Measurements from ENCODE around the gene CTSL. TPM values are rescaled to one million over a fixed set of nuclear protein-coding genes. Genes with fewer than 3 reads are reported as not detected.
A peak's percentile ranks its signal among the peaks of the same experiment; 100 is the strongest.

CTSL gene
- polyA plus RNA-seq, 2 of the 4 experiments (the other 2 are of a cell fraction), result 725 to 902 TPM

DNA sequence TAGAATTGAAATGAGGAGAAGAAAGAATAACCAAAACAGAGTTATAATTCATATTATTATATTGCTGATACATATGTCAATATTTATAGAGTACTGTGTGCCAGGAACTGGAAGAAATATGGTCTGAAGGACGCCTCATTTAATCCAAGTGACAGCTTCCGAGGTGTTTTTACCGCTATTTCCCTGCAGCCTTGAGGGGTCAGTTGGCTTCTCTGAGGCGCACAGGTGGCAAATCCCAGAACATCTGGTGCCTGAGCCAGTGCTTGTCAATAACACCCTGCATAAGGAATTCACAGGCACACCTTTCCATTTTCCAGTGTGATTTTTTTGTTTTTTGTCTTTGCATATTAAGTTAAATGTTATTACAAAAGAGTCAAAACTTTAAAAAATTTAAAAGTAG, 43.3 kb upstream of the CTSL start:
- WGBS (ENCODE audit: missing lambda C conversion rate), result 85% methylated on average over 4 of the region's 4 CpGs
- ChIA-PET POLR2A (no interaction called here), CTCF (interaction anchor here (3.7 to 21.0 kb wide), 3 partner anchors 9 to 129 kb away, joined by 35 to 473 read pairs (median 43); partner anchors contain the start of gene CTSL)
- no peak for FAIRE-seq
- TF ChIP-seq EP300 (IDR thresholded peaks at IDR 0.05), result no peak
- TF ChIP-seq, protein P1, sequence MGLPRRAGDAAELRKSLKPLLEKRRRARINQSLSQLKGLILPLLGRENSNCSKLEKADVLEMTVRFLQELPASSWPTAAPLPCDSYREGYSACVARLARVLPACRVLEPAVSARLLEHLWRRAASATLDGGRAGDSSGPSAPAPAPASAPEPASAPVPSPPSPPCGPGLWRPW (IDR thresholded peaks at IDR 0.05), result no peak
- no peak for TF ChIP-seq SMC3 (IDR thresholded peaks at IDR 0.05)
- TF ChIP-seq MAZ (IDR thresholded peaks at IDR 0.05; ENCODE audit: borderline replicate concordance, low read depth, low read length), result no peak
- TF ChIP-seq HDAC2 (IDR thresholded peaks at IDR 0.05), result no peak
- no peak for TF ChIP-seq MAFK (IDR thresholded peaks at IDR 0.05; ENCODE audit: partially characterized antibody)
- no peak for TF ChIP-seq NFE2L2 (conservative IDR thresholded peaks at IDR 0.05; ENCODE audit: low read length)
- Histone ChIP-seq H3K4me3 (no peak overlapping the region), H3K4me2 (no peak overlapping the region), H3K27ac (no peak overlapping the region), H3K9me3 (no peaks in the 10 kb centered on the region), H3K4me1 (peaks cover 27% of the 10 kb centered on the region; the same call in 2 of the 3 replicates)
- no peak for ATAC-seq
- no peak for DNase-seq (ENCODE audit: low read depth in 1 of 2, low spot score in 1 of 2)

DNA sequence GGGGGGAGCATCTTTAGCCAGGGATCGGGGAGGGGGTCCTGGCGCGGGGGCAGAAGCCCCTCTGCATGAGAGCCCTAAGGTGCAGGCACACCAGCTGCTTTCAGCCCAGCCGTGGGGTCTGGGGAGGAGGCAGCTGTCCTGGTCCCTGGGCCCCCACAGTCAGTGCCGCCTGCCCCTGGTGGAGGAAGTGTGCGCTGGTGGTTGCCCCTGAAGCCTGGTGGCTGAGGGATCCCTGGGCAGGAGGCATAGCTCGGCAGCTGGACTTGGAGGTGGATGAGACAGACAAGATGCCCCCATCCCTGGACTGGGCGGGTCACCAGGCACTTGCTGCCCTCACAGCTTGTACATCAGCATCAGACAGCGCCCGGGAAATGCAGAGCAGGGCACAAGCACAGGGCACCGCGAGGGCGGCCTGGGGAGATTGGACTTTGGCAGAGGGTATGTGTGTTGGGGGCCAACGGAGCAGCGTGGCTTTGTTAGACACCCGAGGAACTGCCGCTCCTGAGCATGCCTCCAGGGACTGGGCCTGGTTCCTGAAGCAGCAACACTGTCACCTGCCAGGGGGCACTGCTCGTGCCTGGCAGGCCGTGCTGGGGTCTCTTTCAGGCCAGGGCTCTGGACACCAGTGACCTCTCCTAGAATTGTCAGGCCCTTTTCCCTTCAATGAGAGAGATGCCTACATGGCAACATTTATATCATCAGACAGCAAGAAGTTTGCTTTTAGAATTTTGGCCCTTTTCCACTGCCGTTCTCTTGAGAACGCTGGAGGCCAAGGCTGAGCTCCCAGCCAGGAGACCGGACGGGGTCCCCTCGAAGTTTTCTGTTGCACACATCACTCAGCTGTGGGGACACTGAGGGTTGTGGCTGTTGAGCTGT, 41.9 kb upstream of the CTSL start:
- ChIA-PET POLR2A (interaction anchor here (0.8 kb wide), 1 partner anchor 43 kb away, joined by 3 read pairs; no protein-coding TSS in a partner anchor), CTCF (interaction anchor here (0.6 to 21.0 kb wide), 36 partner anchors 10 to 358 kb away, joined by 3 to 473 read pairs (median 5); partner anchors contain the start of genes CDK20, CTSL and SPATA31E1)
- no peak for FAIRE-seq

DNA sequence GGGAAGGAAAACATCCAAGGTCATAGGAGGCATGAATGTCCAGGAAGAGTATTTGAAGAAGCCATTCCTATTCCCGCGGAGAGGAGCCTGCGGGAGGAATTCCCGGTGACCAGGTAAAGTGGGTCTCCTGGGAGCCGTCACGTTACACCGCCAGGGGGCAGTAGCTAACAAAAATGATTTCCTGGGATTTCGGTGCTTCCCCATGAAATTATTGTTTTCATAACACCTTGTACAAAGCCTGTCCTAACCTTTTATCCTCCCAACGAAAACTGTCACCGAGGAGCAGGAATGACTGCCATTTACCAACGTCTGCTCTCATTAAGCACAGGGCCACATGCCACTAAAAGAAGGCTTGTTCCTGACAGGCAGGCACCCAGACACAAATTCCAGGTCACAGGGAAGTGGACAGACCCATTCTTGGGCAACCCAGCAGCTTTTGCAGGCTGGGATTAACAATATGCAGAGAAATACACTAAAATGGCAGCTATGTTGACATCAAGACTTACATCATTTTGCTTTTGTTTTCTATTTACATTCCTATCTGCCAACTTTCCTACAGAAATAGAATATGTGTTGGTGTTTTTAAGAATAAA, 41.2 kb upstream of the CTSL start:
- Histone ChIP-seq H3K27ac (peak overlapping the region; percentile 48 to 70; a peak in 5 of 6 replicates), H3K4me3 (no peak overlapping the region), H3K4me2 (peak overlapping the region; percentile 26; the same call in 1 of the 3 replicates), H3K4me1 (peaks cover 27% of the 10 kb centered on the region; the same call in 2 of the 3 replicates), H3K9me3 (no peaks in the 10 kb centered on the region)
- ATAC-seq (peak; percentile 55 to 89; a peak in 3 of 6 replicates), FAIRE-seq (no peak), DNase-seq (ENCODE audit: low read depth in 1 of 2, low spot score in 1 of 2) (peak; percentile 44 to 73)
- WGBS (ENCODE audit: missing lambda C conversion rate), result 8% methylated on average over 11 of the region's 11 CpGs
- TF ChIP-seq, protein P2, sequence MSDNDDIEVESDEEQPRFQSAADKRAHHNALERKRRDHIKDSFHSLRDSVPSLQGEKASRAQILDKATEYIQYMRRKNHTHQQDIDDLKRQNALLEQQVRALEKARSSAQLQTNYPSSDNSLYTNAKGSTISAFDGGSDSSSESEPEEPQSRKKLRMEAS (IDR thresholded peaks at IDR 0.05), result no peak
- peak; percentile 94 for TF ChIP-seq SMC3 (IDR thresholded peaks at IDR 0.05)
- TF ChIP-seq RAD21 (conservative IDR thresholded peaks at IDR 0.05 in 1 of 2, IDR thresholded peaks at IDR 0.05 in 1 of 2), result peak; percentile 85 to 87
- TF ChIP-seq, protein P3, sequence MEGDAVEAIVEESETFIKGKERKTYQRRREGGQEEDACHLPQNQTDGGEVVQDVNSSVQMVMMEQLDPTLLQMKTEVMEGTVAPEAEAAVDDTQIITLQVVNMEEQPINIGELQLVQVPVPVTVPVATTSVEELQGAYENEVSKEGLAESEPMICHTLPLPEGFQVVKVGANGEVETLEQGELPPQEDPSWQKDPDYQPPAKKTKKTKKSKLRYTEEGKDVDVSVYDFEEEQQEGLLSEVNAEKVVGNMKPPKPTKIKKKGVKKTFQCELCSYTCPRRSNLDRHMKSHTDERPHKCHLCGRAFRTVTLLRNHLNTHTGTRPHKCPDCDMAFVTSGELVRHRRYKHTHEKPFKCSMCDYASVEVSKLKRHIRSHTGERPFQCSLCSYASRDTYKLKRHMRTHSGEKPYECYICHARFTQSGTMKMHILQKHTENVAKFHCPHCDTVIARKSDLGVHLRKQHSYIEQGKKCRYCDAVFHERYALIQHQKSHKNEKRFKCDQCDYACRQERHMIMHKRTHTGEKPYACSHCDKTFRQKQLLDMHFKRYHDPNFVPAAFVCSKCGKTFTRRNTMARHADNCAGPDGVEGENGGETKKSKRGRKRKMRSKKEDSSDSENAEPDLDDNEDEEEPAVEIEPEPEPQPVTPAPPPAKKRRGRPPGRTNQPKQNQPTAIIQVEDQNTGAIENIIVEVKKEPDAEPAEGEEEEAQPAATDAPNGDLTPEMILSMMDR (IDR thresholded peaks at IDR 0.05), result peak; percentile 86
- POLR2A ChIA-PET, result interaction anchor here (0.8 kb wide), 1 partner anchor 42 kb away, joined by 3 read pairs; no protein-coding TSS in a partner anchor
- CTCF ChIA-PET, result interaction anchor here (0.6 to 21.0 kb wide), 39 partner anchors 10 to 558 kb away, joined by 3 to 473 read pairs (median 5); partner anchors contain the start of genes CDK20, CTSL and SPATA31E1

More for the DNA sequence above, 41.9 kb upstream of the CTSL start:
- Histone ChIP-seq H3K4me3 (no peak overlapping the region), H3K4me1 (peaks cover 27% of the 10 kb centered on the region; the same call in 2 of the 3 replicates), H3K9me3 (no peaks in the 10 kb centered on the region), H3K4me2 (peak overlapping the region; percentile 26; the same call in 1 of the 3 replicates), H3K27ac (peak overlapping the region in 1 of 2 experiments; percentile 70; a peak in 4 of 6 replicates)
- DNase-seq (ENCODE audit: low read depth in 1 of 2, low spot score in 1 of 2) (no peak), ATAC-seq (peak; percentile 62 to 67; a peak in 5 of 6 replicates)
- TF ChIP-seq, protein P4, sequence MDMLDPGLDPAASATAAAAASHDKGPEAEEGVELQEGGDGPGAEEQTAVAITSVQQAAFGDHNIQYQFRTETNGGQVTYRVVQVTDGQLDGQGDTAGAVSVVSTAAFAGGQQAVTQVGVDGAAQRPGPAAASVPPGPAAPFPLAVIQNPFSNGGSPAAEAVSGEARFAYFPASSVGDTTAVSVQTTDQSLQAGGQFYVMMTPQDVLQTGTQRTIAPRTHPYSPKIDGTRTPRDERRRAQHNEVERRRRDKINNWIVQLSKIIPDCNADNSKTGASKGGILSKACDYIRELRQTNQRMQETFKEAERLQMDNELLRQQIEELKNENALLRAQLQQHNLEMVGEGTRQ (IDR thresholded peaks at IDR 0.05), result no peak
- no peak for TF ChIP-seq NFE2L2 (conservative IDR thresholded peaks at IDR 0.05; ENCODE audit: low read length)
- no peak for TF ChIP-seq JUN (IDR thresholded peaks at IDR 0.05)
- 89% methylated on average over 18 of the region's 24 CpGs for WGBS (ENCODE audit: missing lambda C conversion rate)
